GM19035 (cell line): ENCODE results near the gene CFAP221.
"Not testable (repeated sequence)": the region's sequence is repeated elsewhere in the genome, so short reads cannot be mapped to it uniquely, and the experiment has no call there.

ENCODE experiments used
- ATAC-seq: cut with Tn5 transposase; IDR thresholded peaks from one replicate; pipeline ENCODE4 v1.9.1; 2021; ENCODE audit not compliant: unreplicated experiment

The CFAP221 gene

DNA sequence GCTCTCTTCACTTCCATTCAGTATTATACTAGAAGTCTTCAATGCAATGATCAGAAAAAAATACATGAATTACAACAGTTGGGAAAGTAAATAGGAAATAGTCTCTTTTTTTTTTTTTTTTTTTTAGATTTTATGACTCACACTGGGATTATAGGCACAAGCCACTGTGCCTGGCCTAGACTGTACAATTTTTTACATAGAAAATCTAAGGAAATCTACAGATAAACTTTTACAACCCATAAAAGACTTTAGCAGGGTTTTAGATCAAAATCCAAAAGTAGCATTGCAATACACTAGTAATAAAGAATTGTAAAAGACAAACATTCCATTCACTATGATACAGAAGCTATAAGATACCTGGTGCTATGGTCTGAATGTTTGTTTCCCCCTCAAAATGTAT, 39.0 kb downstream of the CFAP221 start:
- no peak for ATAC-seq

DNA sequence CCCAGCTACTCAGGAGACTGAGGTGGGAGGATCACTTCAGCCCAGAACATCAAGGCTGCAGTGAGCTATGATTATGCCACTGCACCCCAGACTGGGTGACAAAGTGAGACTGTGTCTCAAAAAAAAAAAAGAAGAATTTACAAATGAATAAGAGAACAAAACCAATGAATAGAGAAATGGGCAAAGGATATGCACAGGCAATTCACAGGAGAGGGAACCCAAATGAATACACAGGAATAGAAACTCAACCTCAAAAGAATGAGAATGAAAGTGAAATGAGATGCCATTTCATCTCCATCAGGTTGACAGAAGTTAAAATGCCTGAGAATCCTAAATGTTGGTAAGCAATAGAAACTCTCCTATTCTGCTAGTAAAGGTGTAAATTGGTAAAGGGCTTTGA, 40.2 kb downstream of the CFAP221 start:
- ATAC-seq = no peak

- ATAC-seq = no peak
Observed at GRCh38 chr2:119586085-119586484, 41.8 kb downstream of the CFAP221 start.

GRCh38 chr2:119590873-119591272, 46.6 kb downstream of the CFAP221 start:
- no peak for ATAC-seq

GRCh38 chr2:119591523-119591922, 47.3 kb downstream of the CFAP221 start:
- no peak for ATAC-seq

DNA sequence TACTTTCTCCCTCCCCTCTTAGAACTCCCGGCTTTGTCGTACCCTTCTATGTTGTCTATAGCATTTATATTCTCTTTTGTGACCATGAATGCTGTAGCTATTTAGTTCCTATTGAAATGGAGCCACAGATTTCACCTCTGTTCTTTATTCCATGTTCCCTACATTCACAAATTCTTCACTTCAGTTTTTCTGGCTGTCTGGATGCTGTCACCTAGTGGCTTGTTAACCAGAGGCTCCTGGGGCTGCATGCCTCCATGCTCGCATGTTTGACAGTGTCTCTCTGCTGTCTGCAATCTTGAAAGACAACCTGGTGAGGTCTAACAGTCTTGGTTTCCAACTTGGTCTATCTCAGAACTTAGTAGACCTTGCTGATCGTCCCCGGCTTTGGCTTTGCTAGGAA, 48.2 kb downstream of the CFAP221 start:
- ATAC-seq = no peak

GRCh38 chr2:119596638-119597037, 52.4 kb downstream of the CFAP221 start:
- no peak for ATAC-seq

- ATAC-seq = no peak
Observed at GRCh38 chr2:119598596-119599263, 54.5 kb downstream of the CFAP221 start.

- ATAC-seq = no peak
Observed at GRCh38 chr2:119599384-119599783, 55.1 kb downstream of the CFAP221 start.

DNA sequence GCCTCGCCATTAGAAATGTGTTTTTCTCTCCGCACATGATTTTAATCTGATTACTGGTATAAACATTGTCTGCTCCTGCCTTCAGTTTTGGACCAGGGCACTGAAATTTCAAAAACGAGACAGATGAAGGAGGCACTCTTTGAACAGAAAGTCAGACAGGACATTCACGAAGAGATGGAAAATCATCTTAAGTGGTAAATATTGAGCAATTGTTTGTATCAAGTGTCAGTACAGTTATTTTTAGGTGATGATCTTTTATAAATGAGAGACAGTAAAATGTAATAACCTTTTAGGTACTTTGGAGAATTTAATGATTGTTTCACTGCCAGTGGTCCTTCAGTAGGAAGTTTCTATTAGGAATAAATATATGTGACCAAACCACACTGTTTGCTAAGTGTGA, 60.8 kb downstream of the CFAP221 start:
- no peak for ATAC-seq

- ATAC-seq = no peak
Observed at GRCh38 chr2:119606674-119607073, 62.4 kb downstream of the CFAP221 start.

DNA sequence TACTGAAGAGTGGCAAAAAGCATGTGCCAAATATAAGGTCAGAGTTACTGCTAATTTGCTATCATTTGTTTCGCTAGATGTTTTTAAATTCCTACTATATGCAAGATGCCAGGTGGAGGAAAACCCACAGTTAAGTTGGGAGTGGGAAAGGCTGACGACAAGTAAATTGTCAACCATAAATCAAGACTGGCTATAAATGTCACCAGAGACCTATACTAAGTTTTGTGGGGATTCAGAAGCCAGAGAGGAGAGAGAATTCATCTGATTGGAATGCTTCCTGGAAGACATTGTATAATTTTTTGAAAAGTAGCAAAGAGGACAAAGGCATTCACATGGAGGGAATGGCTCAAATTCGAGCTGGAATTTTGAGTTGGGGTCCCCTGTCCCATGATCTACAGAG, 64.3 kb downstream of the CFAP221 start:
- ATAC-seq = no peak

DNA sequence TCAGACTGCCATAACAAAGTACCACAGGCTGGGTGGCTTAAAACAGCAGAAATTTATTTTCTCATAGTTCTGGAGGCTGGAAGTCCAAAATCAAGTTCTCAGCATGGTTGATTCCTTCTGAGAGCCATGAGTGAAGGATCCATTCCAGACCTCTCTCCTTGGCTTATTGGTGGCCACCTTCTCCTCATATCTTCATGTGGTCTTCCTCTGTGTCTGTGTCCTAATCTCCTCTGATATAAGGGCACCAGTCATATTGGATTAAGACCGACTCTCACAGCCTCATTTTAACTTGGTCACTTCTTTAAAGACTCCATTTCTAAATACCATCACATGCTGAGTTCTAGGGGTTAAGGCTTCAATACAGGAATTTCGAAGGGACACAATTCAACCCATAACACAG, 65.1 kb downstream of the CFAP221 start:
- no peak for ATAC-seq

GRCh38 chr2:119614140-119614539, 69.9 kb downstream of the CFAP221 start:
- ATAC-seq = not testable (repeated sequence)

GRCh38 chr2:119616421-119616820, 72.2 kb downstream of the CFAP221 start:
- ATAC-seq = no peak

- no peak for ATAC-seq
Observed at GRCh38 chr2:119617455-119617854, 73.2 kb downstream of the CFAP221 start.

GRCh38 chr2:119618725-119619124, 74.5 kb downstream of the CFAP221 start:
- ATAC-seq = not testable (repeated sequence)

- no peak for ATAC-seq
Observed at GRCh38 chr2:119625226-119625625, 81.0 kb downstream of the CFAP221 start.

DNA sequence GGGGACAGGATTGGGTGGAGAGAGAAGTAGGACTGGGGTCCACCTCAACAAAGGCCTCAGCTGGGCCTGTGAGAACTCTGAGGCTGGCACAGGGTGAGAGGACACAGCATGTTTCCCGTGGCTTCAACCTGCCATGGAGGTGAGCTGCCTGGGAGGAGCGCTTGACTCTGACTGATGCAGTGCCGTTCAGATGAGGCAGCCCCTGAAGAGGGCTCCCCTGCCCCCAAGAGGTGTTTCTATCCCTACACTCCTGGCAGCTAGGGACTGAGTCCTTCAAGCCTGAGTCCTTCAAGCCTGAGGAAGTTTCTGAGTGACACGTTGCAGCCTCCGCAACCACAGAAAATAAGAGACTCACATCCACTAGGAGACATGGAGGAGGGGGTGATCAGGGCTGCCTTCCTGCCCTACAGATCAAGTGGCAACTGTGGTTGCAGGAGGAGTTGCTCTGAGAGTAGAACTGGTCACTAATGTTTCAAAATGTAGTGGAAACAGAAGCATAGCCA, 85.1 kb downstream of the CFAP221 start:
- ATAC-seq = no peak

- no peak for ATAC-seq
Observed at GRCh38 chr2:119630121-119630520, 85.9 kb downstream of the CFAP221 start.

DNA sequence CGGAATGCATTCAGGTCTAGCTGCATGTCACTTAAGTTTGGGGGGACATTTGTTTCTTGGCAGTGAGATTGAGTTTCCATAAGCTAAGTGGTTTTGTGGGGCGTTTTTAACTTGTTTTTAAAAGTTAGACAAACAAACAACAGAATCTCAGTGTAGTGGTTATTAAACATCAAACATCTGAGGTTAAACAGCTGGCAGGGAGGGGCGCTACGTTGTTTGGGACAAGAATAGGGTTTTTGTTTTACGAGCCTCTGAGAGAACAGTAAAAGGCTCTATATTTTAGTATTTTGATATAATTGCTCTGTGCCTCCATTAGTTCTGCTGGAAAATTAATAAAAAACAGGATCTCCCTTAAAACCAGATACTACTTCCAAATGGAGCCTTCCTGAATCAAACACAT, 93.1 kb downstream of the CFAP221 start:
- no peak for ATAC-seq

- no peak for ATAC-seq
Observed at GRCh38 chr2:119638246-119638645, 94.0 kb downstream of the CFAP221 start.
